ENCODE data around the gene LRRC3C. TPM values are rescaled to one million over a fixed set of nuclear protein-coding genes. Genes with fewer than 3 reads are reported as not detected.
"Not testable (repeated sequence)": the region's sequence is repeated elsewhere in the genome, so short reads cannot be mapped to it uniquely, and the experiment has no call there.

LRRC3C gene, protein sequence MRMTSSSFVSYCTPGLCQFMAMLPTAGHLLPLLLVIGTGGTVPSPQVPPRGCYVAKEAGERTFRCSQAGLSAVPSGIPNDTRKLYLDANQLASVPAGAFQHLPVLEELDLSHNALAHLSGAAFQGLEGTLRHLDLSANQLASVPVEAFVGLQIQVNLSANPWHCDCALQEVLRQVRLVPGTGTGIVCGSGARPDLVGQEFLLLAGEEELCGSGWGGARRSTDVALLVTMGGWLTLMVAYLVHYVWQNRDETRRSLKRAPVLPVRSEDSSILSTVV
- not detected for polyA plus RNA-seq (ENCODE audit: insufficient read length in 3 of 3)

DNA sequence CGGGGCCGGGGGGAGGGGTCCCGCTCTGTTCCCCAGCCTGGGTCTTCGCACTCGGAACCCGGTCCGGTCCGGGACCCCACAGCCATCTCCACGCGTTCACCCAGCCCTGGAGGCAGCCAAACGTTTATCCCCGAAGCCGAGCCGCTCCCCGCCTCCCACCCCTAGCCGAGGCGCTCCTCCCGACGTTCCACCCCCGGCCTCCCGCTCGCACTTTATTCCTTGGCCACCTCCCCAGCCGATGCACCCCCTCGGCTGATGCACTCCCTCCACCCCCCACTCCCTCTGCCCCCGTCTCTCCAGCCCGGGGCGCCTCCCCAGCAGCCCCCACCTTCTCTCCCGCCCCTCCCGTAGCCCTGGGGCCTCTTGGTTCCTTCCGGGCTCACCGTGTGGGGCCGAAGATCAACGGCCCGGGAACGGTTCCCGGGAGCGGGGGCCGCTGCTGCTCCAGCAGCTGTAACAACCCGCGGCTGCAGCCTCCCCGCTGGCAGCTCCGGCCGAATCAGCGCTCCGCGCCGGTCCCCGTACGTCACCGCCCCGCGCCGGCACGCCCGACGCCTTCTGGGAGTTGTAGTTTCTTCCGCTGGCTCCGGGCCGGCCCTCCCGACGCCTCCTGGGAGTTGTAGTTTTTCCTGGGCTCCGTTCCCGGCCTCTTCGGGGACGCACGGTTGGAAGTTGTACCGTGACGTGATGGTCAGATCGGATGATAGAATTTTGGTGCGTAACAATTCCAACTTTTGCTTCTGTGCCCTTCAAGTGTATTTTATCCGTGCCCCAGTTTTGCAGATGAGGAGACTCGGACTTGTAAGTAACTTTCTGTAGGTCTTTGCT lies at the start of gene LRRC3C, which contains the start of gene ORMDL3:
Gene LRRC3C, plus strand, starts transcription at position 632 of the 828 bp plus-strand sequence. CDS start 13,792 bp downstream, outside the sequence.
Gene ORMDL3, minus strand, starts transcription at position 501 of the 828 bp plus-strand sequence. CDS start 3,398 bp downstream, outside the sequence.
- peak; percentile 87 to 90 (median 89) for DNase-seq (ENCODE audit: low read depth in 3 of 3, low spot score in 2 of 3)

DNA sequence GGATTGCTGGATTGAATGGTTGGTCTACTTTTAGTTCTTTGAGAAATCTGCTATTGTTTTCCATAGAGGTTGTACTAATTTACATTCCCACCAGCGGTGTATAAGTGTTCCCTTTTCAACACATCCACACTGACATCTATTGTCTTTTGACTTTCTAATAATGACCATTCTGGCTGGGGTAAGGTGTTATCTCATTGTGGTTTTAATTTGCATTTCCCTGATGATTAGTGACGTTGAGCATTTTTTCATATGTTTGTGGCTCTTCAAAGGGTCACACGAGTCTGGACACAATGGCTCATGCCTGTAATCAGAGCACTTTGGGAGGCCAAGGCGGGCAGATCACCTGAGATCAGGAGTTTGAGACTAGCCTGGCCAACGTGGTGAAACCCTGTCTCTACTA lies 41.4 kb upstream of the LRRC3C start:
- DNase-seq (ENCODE audit: low read depth in 3 of 3, low spot score in 2 of 3), result not testable (repeated sequence)

DNA sequence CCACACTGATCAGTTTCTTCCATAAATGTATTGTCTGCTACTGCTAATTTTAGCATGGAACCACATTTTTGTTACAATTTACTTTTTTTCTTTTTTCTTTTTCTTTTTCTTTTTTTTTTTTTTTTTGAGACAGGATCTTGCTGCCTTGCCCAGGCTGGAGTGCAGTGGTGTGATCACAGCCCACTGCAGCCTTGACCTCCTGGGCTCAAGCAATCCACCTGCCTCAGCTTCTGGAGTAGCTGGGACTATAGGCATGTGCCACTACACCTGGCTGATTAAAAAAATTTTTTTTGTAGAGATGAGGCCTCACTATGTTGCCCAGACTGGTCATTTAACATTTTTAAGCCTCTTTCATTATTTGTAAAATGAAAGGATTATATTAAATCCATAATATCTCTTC lies 40.5 kb upstream of the LRRC3C start:
- DNase-seq (ENCODE audit: low read depth in 3 of 3, low spot score in 2 of 3), result no peak

DNA sequence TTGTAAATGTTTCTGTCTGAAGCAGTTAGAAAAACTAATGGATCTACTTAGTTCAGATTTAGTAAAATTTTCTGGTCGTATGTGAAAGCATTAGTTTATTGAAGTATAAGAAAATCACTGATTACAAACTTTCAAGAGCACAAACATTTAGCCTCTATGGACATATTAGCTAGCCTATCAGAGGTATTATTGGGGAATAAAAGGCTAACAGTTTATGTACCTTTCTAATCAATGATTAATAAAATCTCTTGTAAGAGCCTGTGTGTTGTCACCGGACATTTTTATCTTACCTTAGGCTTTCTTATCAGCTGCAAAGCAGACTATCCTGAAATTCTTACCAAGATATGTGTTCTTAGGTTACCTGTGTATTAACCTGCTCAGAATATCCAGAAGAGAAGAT lies 38.3 kb upstream of the LRRC3C start:
- no peak for DNase-seq (ENCODE audit: low read depth in 3 of 3, low spot score in 2 of 3)

DNA sequence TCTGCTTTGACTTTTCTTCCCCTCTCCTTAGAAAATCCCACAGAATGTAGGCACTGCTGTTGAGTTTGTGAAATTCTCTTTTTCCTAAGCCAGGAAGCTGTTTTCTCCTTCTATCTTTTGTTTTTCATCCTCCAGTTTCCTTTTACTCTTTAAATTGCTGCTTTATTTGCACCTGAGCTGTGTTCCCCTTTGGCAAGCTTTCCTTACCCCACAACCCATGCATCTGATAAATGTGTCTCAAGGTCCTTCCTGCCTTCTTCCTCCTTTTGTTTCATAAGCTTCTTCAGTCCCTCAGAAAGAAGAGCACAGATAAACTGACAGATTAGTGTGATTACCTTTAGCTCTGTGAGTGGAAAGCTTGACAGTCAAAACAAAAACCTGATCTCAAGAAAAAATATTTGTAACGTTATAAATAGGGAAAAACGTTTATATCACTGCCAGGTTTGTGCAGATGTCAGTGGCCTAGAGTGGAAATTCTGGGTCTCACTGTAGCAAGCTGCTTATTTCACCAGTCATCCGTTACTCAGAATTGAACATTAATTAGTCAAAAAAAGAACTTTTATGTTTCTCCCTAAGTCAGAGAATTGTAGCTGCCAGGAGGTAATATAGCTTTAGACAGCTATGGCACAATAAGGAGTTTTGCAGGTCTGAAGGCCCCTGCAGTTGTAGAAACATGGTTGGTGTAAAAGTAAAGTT lies 32.7 kb upstream of the LRRC3C start:
- no peak for DNase-seq (ENCODE audit: low read depth in 3 of 3, low spot score in 2 of 3)

DNA sequence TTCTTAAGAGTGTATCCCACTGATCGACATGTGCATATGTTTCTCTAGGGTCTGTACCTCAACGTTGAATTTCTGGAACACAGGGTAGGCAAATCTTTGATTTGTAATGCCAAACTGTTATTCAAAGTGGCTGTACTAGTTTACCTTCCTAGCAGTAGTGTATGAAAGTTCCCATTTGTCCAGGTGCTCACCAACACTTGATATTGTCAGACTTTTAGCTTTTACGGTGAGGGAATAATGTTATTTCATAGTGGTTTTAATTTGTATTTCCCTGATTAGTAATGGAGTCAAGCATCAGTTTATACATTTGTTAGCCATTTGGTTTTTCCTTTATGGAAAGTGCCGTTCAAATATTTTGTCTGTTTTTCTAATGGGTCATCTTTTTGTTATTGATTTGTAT lies 29.4 kb upstream of the LRRC3C start:
- DNase-seq (ENCODE audit: low read depth in 3 of 3, low spot score in 2 of 3), result no peak

DNA sequence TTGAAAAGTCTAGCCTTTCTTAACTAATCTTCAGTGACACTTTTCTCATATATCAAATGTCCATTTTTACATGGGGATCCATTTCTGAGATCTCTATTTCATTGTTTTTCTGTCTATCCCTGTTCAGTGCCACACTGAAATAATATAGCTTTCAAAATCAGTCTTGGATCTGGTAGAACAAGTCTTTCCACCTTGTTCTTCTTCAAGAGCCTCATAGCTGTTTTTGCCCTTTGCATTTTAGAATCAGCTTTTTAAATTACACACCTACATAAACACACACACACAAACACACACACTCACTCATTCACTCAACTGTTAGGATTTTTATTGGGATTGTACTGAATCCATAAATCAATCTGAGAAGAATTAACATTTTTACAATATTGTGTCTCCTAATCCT lies 28.3 kb upstream of the LRRC3C start:
- DNase-seq (ENCODE audit: low read depth in 3 of 3, low spot score in 2 of 3), result no peak

DNA sequence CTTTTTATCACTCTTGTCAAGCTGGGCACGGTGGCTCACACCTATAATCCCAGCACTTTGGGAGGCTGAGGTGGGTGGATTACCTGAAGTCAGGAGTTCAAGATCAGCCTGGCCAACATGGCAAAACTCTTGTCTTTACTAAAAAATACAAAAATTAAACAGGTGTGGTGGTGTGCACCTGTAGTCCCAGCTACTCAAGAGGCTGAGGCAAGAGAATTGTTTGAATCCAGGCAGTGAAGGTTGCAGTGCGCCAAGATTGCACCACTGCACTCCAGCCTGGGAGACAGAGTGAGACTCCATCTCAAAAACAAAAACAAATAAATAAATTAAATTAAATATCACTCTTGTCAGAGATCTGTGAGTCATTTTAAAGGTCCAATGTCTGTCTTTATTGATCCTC lies 25.5 kb upstream of the LRRC3C start:
- not testable (repeated sequence) for DNase-seq (ENCODE audit: low read depth in 3 of 3, low spot score in 2 of 3)

DNA sequence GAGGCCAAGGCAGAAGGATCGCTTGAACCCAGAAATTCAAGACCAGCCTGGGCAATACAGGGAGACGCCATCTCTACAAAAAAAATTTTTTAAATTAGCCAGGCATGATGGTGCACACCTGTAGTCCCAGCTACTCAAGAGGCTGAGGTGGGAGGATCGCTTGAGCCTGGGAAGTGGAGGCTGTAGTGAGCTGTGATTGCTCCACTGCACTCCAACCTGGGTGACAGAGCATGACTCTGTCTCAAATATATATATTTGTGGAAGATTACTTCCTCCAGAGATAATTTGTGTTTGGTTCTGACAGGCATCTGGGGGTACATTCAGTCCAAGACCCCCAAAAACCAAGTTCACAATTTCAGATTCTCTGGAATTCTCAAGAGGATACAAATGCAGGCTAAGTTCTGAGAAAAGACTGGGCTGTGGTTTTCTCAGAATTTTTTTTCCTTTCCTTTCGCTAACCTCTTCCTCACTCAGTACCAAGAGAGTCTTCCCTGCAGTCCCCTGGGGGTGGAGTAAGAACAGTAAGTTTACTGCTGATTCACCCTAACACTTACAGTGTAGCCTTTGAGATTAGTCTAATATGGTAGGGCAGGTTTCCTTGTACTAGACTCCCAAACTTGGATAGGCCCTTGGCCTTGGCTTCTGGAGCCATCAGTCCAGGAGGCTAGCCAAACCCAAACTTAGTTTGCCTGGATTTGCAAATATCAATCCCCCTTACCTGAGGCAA lies 24.2 kb upstream of the LRRC3C start:
- no peak for DNase-seq (ENCODE audit: low read depth in 3 of 3, low spot score in 2 of 3)

DNA sequence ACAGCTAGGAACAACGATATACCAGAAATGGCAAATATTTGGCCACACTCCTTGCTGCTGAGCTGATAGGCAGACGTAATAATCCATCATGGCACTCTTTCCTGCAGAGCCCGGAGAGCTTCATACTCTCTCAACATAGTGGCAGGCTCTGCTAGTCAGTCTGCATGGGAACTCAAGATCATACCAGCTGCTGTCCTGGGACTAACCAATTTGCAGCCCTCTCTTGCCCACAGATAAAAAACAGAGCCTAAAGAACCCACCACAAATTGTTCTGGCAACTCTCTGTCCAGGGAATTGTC lies 22.6 kb upstream of the LRRC3C start:
- DNase-seq (ENCODE audit: low read depth in 3 of 3, low spot score in 2 of 3), result no peak

DNA sequence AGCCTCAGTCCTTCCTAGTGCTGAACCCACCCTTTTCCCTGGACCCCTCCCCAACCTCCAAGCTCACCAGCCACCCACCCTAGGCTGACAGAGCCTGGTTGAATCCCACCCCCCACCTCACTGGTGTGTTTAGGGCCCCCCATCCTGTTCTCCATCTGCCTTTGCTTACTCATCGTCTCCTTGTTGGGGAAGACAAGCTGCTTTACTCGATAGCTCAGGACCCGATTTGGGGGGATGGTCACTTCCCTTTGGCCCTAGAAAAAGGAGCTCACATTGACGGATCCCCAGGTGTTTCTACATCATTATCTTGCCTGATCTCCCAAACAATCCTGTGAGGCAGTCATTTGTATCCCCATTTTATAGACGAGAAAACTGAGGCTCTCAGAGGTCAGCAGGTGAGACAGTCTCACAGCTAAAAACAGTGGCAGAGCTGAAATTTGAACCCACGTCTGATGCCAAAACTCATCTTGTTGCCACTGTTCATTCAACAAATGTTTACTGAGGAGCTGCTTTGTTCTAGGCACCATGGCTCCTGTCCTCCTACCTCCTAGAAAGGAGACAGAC lies 18.7 kb upstream of the LRRC3C start:
- DNase-seq (ENCODE audit: low read depth in 3 of 3, low spot score in 2 of 3), result no peak

DNA sequence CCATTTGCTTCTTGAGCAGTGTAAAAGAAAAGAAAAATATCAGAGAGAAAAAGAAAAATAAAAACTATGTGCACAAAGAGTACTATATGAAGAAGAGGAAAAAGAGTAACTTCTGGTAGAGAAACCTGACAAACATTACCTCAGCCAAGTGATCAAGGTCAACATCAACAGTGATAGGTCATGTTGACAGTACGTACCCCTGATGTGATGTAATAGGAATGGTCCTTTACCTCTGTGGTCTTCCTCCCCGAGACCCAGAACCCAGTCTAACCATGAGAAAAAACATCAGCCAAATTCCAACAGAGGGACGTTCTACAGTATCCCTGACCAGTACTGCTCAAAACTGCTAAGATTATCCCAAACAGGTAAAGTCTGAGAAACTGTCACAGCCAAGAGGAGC lies 13.5 kb upstream of the LRRC3C start:
- DNase-seq (ENCODE audit: low read depth in 3 of 3, low spot score in 2 of 3), result no peak

DNA sequence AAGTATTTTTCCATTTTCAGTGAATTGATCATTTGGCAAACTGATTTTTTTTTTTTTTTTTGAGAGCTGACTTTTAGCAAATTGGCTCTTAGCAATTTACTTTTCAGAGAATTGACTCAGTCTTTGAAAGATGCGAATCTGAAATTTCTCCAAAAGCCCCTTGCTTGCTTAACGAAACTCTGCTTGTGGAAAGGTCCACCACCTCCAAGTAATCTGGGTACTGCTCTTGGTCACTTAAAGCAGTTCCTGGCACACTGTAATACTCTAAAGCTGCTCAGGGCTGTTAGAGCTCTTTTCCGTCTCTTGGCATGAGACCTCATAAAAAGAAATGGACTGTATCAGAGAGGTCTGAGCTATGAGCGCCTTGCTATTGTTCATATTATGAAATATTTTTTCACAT lies 12.0 kb upstream of the LRRC3C start:
- DNase-seq (ENCODE audit: low read depth in 3 of 3, low spot score in 2 of 3), result no peak

DNA sequence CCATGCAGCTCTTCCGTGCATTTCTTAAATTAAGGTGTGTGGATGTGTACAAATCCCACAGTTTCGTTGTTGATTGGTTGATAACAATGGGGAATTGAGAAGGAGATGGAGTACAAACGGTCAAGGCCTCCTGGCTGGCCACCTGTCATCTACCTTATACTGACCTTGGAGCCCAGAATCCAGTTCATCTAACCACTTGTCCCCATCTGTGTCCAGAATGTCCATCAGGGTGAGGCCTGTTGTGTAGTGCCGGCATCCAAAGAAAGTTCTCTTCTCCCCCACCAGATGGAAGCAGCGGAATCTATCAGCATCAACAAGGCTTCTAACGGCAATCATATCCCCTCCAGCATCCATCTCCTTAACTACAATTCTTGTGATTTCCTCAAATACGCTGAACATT lies 10.6 kb upstream of the LRRC3C start:
- no peak for DNase-seq (ENCODE audit: low read depth in 3 of 3, low spot score in 2 of 3)

DNA sequence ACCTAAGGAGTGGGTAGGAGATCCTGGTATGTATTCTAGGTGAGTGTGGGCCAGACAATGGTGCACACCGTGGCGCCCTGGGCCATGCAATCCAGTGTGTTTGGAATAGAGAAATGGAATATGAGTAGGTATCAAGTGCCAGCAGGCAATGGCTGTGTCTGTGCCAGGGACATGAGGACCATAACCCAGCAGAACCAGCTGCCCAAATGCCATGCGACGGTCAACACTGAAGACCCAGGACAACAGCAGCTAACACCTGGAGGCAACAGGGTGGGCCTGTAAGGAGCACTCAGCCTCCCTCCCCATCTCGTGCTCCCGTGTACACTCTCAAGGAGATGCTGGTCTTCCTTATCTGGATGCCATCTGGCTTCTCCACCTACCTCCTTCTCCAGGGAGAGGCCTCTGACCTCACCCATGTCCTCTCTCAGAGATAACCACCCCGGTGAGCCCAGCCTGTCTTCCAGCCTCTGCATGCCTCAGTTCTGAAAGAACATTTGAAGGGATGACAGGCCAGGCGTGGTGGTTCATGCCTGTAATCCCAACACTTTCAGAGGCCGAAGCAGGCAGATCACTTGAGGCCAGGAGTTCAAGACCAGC lies 8.3 kb upstream of the LRRC3C start:
- no peak for DNase-seq (ENCODE audit: low read depth in 3 of 3, low spot score in 2 of 3)

DNA sequence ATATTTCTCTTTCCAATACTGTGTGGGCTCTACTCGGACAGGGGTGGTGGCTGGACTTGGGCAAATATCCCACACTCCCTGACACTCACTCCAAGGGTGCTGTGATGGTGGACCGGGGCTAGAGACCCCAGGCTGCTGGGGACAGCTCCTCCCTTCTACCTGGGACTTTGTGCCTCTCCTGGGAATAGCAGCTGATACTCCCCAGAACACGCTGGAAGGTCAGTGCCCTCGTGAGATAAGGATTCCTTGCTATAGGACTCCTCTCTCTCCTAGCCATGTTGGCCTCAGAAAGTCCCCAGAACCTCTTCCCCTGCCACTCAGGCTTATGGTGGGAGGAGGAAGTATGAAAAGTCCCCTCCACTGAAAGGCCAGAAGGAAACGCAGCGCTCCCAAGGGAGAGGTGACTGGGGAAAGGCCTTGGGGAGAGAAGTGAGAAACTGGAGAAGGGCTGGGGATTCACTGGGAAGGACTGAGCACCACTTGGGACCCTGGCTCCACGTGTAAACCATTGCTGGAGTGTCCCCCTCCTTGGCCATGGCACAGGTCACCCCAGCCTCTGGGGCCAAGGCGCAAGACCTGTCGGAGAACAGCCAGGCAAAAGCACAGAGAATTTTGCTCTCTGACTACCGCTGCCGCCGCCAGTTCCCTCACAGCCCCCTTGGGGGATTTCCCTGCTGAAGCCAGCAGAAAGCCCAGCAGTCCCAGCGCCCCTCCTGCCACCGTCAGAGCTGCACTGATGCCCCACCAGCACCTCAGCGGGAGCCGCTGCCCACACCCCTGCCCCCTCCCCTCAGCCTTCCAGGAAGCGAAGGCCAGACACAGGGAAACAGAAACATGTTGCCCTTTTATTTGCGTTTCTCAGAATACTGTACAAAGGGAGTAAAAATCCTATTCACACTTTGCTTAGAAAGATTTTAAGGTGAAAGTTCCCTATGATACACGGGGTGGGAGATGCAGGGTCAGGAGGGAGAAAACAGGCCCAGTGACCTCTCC lies 7.0 kb upstream of the LRRC3C start:
- no peak for DNase-seq (ENCODE audit: low read depth in 3 of 3, low spot score in 2 of 3)

DNA sequence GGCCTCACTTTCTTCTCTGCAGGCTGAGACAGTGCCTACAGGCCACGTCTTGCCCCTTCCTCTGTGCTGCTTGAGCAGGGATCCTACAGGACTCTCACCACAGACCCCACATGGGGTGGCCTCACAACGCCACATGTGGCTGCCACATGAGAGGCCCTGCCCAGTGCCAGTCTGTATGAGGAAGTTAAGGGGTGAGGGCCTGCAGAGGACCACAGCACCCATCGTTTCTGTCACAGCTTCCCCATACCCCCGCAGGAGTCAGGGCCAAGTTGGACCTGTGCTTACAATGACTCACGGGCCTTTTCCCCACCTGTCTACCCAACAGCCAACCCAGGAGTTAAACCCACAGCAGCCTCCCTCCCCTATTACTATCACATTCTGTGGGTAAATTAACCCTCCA lies 6.2 kb upstream of the LRRC3C start:
- DNase-seq (ENCODE audit: low read depth in 3 of 3, low spot score in 2 of 3), result no peak

DNA sequence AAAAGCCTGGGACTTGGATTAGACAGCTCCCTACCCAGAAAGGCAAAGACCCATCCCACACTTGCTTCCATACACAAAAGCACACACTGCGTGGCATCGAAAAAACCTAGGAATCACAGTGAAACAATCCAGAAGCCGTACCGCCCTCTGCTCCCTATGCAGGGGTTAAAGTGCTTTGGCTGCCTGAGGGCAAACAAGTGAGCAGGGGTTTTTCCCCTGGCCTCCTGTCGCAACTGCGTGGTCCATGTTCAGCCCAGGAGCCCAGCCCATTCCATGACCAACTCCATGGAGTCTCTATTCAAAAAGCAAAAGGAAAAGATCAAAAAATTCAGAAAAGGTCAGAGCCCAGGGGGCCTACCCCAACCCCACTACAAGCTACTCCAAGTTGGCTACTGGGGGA lies 5.5 kb upstream of the LRRC3C start:
- no peak for DNase-seq (ENCODE audit: low read depth in 3 of 3, low spot score in 2 of 3)

DNA sequence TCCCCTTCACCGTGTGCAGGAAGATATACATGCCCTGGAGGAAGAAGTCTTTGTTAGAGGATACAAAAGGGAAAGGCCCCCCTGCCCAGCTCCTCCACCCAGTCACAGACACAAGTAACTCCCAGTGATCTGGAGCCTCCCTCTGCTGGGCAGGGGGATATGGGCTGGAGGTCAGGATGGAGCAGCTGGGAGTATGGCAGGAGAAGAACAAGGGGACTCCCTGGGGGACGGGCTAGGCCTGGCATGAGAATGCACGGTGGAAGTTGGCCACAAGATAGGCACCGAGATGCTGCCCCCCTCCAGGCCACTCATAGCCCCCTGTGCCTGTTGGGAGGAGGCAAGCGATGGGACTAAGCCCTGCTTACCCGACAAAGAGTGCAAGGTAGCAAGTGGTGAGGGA lies 4.3 kb upstream of the LRRC3C start:
- no peak for DNase-seq (ENCODE audit: low read depth in 3 of 3, low spot score in 2 of 3)
